Measurements from ENCODE around the gene NPR3.

NPR3 gene

GRCh38 chr5:32720300-32720699 lies 9.2 kb downstream of the NPR3 start:
- Histone ChIP-seq H3K9me3 (no peaks in the 10 kb centered on the region), H3K4me1 (ENCODE audit: control insufficient read depth in 1 of 2, insufficient read depth in 1 of 2, low read depth in 1 of 2, low read length in 1 of 2) (no peaks in the 10 kb centered on the region), H3K36me3 (no peaks in the 10 kb centered on the region), H3K27me3 (peaks cover 13% of the 10 kb centered on the region), H3K4me3 (ENCODE audit: low read depth in 1 of 2, low read length in 1 of 2) (no peak overlapping the region), H3K27ac (no peak overlapping the region)
- no peak for TF ChIP-seq CTCF (IDR thresholded peaks at IDR 0.05)

GRCh38 chr5:32721626-32722025 lies 10.5 kb downstream of the NPR3 start:
- no peaks in the 10 kb centered on the region for H3K4me1 ChIP-seq (ENCODE audit: control insufficient read depth in 1 of 2, insufficient read depth in 1 of 2, low read depth in 1 of 2, low read length in 1 of 2)
- no peaks in the 10 kb centered on the region for H3K36me3 ChIP-seq
- no peaks in the 10 kb centered on the region for H3K9me3 ChIP-seq
- no peak for TF ChIP-seq CTCF (IDR thresholded peaks at IDR 0.05)
- no peak overlapping the region for H3K27ac ChIP-seq
- no peak overlapping the region for H3K4me3 ChIP-seq (ENCODE audit: low read depth in 1 of 2, low read length in 1 of 2)
- H3K27me3 ChIP-seq = peaks cover under 1% of the 10 kb centered on the region

GRCh38 chr5:32722957-32723356 lies 11.8 kb downstream of the NPR3 start:
- H3K4me1 ChIP-seq (ENCODE audit: control insufficient read depth in 1 of 2, insufficient read depth in 1 of 2, low read depth in 1 of 2, low read length in 1 of 2) = no peaks in the 10 kb centered on the region
- H3K9me3 ChIP-seq = no peaks in the 10 kb centered on the region
- no peaks in the 10 kb centered on the region for H3K36me3 ChIP-seq
- no peaks in the 10 kb centered on the region for H3K27me3 ChIP-seq
- no peak overlapping the region for H3K4me3 ChIP-seq (ENCODE audit: low read depth in 1 of 2, low read length in 1 of 2)
- TF ChIP-seq CTCF (IDR thresholded peaks at IDR 0.05) = no peak
- no peak overlapping the region for H3K27ac ChIP-seq

- Histone ChIP-seq H3K27me3 (no peaks in the 10 kb centered on the region), H3K27ac (no peak overlapping the region), H3K9me3 (no peaks in the 10 kb centered on the region), H3K36me3 (no peaks in the 10 kb centered on the region), H3K4me1 (ENCODE audit: control insufficient read depth in 1 of 2, insufficient read depth in 1 of 2, low read depth in 1 of 2, low read length in 1 of 2) (no peaks in the 10 kb centered on the region), H3K4me3 (ENCODE audit: low read depth in 1 of 2, low read length in 1 of 2) (no peak overlapping the region)
- TF ChIP-seq CTCF (IDR thresholded peaks at IDR 0.05) = no peak
These were observed 13.4 kb downstream of the NPR3 start for GRCh38 chr5:32724526-32724925.

GRCh38 chr5:32726086-32726557 lies 15.0 kb downstream of the NPR3 start:
- no peak overlapping the region for H3K4me3 ChIP-seq (ENCODE audit: low read depth in 1 of 2, low read length in 1 of 2)
- TF ChIP-seq CTCF (IDR thresholded peaks at IDR 0.05) = no peak
- no peaks in the 10 kb centered on the region for H3K27me3 ChIP-seq
- no peaks in the 10 kb centered on the region for H3K4me1 ChIP-seq (ENCODE audit: control insufficient read depth in 1 of 2, insufficient read depth in 1 of 2, low read depth in 1 of 2, low read length in 1 of 2)
- no peaks in the 10 kb centered on the region for H3K36me3 ChIP-seq
- H3K27ac ChIP-seq = no peak overlapping the region
- no peaks in the 10 kb centered on the region for H3K9me3 ChIP-seq

GRCh38 chr5:32729651-32730050 lies 18.5 kb downstream of the NPR3 start:
- Histone ChIP-seq H3K4me1 (ENCODE audit: control insufficient read depth in 1 of 2, insufficient read depth in 1 of 2, low read depth in 1 of 2, low read length in 1 of 2) (no peaks in the 10 kb centered on the region), H3K27me3 (peaks cover 11% of the 10 kb centered on the region), H3K36me3 (no peaks in the 10 kb centered on the region), H3K4me3 (ENCODE audit: low read depth in 1 of 2, low read length in 1 of 2) (no peak overlapping the region), H3K9me3 (no peaks in the 10 kb centered on the region), H3K27ac (no peak overlapping the region)
- TF ChIP-seq CTCF (IDR thresholded peaks at IDR 0.05) = no peak
